ENCODE results near the gene TOB2. TPM values are rescaled to one million over a fixed set of nuclear protein-coding genes. Genes with fewer than 3 reads are reported as not detected.

Gene TOB2
- polyA plus RNA-seq, 10 donors = 29.5 to 42.7 (median 36.1) TPM

GRCh38 chr22:41395531-41396240 lies 50.9 kb downstream of the TOB2 start:
- DNase-seq = no peak

GRCh38 chr22:41394012-41394356 lies 52.6 kb downstream of the TOB2 start:
- no peak for DNase-seq

GRCh38 chr22:41387341-41387740 lies 59.3 kb downstream of the TOB2 start:
- DNase-seq = no peak

GRCh38 chr22:41384128-41384527 lies 62.5 kb downstream of the TOB2 start:
- no peak for DNase-seq

Other genes starting within 250 kb of the TOB2 start
- 10 to 100 TPM; 12.2 to 16.9 (median 14.0) TPM for gene L3MBTL2, start 241.5 kb downstream of the TOB2 start, polyA plus RNA-seq (ENCODE audit: insufficient read length in 10 of 10)
- 1 to 10 TPM; 3.0 to 4.3 (median 3.6) TPM for gene CHADL, start 205.9 kb downstream of the TOB2 start, polyA plus RNA-seq (ENCODE audit: insufficient read length in 10 of 10)
- 10 to 100 TPM; 23.1 to 35.8 (median 27.5) TPM for gene RANGAP1, start 160.6 kb downstream of the TOB2 start, polyA plus RNA-seq (ENCODE audit: insufficient read length in 10 of 10)
- 10 to 100 TPM; 33.7 to 52.2 (median 38.5) TPM for gene ZC3H7B, start 145.3 kb downstream of the TOB2 start, polyA plus RNA-seq (ENCODE audit: insufficient read length in 10 of 10)
- 10 to 100 TPM in 7 of 10 donors, 1 to 10 TPM in 3; 7.9 to 11.7 (median 10.7) TPM for gene TEF, start 64.9 kb downstream of the TOB2 start, polyA plus RNA-seq (ENCODE audit: insufficient read length in 10 of 10)
- gene PHF5A, start 21.9 kb upstream of the TOB2 start, polyA plus RNA-seq (ENCODE audit: insufficient read length in 10 of 10) = 10 to 100 TPM; 29.1 to 45.8 (median 38.8) TPM
- gene ACO2, start 22.3 kb upstream of the TOB2 start, polyA plus RNA-seq (ENCODE audit: insufficient read length in 10 of 10) = 100 to 1,000 TPM in 7 of 10 donors, 10 to 100 TPM in 3; 82.7 to 111 (median 106) TPM
- 10 to 100 TPM; 16.1 to 27.5 (median 22.1) TPM for gene POLR3H, start 97.7 kb upstream of the TOB2 start, polyA plus RNA-seq (ENCODE audit: insufficient read length in 10 of 10)
- 1 to 10 TPM; 2.4 to 5.8 (median 4.2) TPM for gene CSDC2, start 114.2 kb upstream of the TOB2 start, polyA plus RNA-seq (ENCODE audit: insufficient read length in 10 of 10)
- gene PMM1, start 143.0 kb upstream of the TOB2 start, polyA plus RNA-seq (ENCODE audit: insufficient read length in 10 of 10) = 10 to 100 TPM; 19.5 to 28.8 (median 23.6) TPM
- 10 to 100 TPM; 16.4 to 29.0 (median 20.6) TPM for gene DESI1, start 174.2 kb upstream of the TOB2 start, polyA plus RNA-seq (ENCODE audit: insufficient read length in 10 of 10)
- 100 to 1,000 TPM; 193 to 254 (median 220) TPM for gene XRCC6, start 174.5 kb upstream of the TOB2 start, polyA plus RNA-seq (ENCODE audit: insufficient read length in 10 of 10)
- gene SNU13, start 242.1 kb upstream of the TOB2 start, polyA plus RNA-seq (ENCODE audit: insufficient read length in 10 of 10) = 100 to 1,000 TPM in 8 of 10 donors, 10 to 100 TPM in 2; 93.9 to 128 (median 111) TPM

All from muscle of back (tissue), 11 donors.